K562 (cell line): ENCODE data around the gene RPL22. TPM values are rescaled to one million over a fixed set of nuclear protein-coding genes. Genes with fewer than 3 reads are reported as not detected.

ENCODE experiments used
- FOXP1 ChIP-seq: sonication (generic); formaldehyde crosslinking; IDR thresholded peaks from 2 replicates; pipeline ENCODE4 v1.8.0; 2022; ENCODE audit warnings: mild to moderate bottlenecking, missing genetic modification reagents
- GABPB1 ChIP-seq: sonication (generic); formaldehyde crosslinking; IDR thresholded peaks from 2 replicates; pipeline ENCODE4 v1.8.0; 2022; ENCODE audit warnings: mild to moderate bottlenecking, missing genetic modification reagents
- HMGXB4 ChIP-seq: sonication (generic); formaldehyde crosslinking; IDR thresholded peaks from 2 replicates; pipeline ENCODE4 v1.8.1; 2023; ENCODE audit warnings: mild to moderate bottlenecking, missing genetic modification reagents
- KLF1 ChIP-seq: fragments of 450-650 bp; IDR thresholded peaks from 2 replicates; pipeline ENCODE4 v1.6.1; 2016; ENCODE audit warnings: missing genetic modification characterization, missing compliant biosample characterization
- RB1 ChIP-seq: fragments of 450-650 bp; IDR thresholded peaks from 2 replicates; pipeline ENCODE4 v1.6.1; 2017; ENCODE audit warnings: low read depth, mild to moderate bottlenecking
- SIN3B ChIP-seq: fragments of 450-650 bp; IDR thresholded peaks from 2 replicates; pipeline ENCODE4 v1.6.1; 2017; ENCODE audit warnings: low read depth, mild to moderate bottlenecking, moderate library complexity
- TARDBP ChIP-seq: fragments of 450-650 bp; IDR thresholded peaks from 2 replicates; pipeline ENCODE4 v1.6.1; 2016
- TFAM ChIP-seq: fragments of 250-450 bp; sonication (Bioruptor Pico); conservative IDR thresholded peaks from 2 replicates; pipeline ENCODE4 v1.5.0; 2021; ENCODE audit warnings: mild to moderate bottlenecking, moderate library complexity
- U2AF1 ChIP-seq: fragments of 200-400 bp; formaldehyde crosslinking; optimal IDR thresholded peaks from 2 replicates; pipeline ENCODE3; 2017; ENCODE audit warnings: mild to moderate bottlenecking, low read depth, low read length, moderate library complexity
- YY1 ChIP-seq, 3 experiments: IDR thresholded peaks; 2 replicates each; pipeline ENCODE4 v1.6.1; 2011; ENCODE audit warnings: low read length in 2 of 3, mild to moderate bottlenecking in 2 of 3, moderate library complexity in 2 of 3, borderline replicate concordance in 1 of 3, control low read depth in 1 of 3, low read depth in 1 of 3; ENCODE audit not compliant: insufficient read depth in 3 of 3, insufficient replicate concordance in 2 of 3, control insufficient read depth in 1 of 3, insufficient read length in 1 of 3; ENCODE audit errors: extremely low read depth in 1 of 3
- polyA plus RNA-seq, 8 experiments: library from polyadenylated mRNA; depleted of rRNA in 4 of 8; stranded (reverse) in 5 of 8; unstranded in 3 of 8; fragments of >200 nt; fragmentation: Nextera tagmentation in 2 of 8; fragmentation: Illumina TruSeq in 1 of 8; extraction: Ambion mirVana in 2 of 8; extraction: Trizol in 1 of 8; gene quantifications; 2 replicates each; pipeline versions ENCODE4 v1.2.1 to v1.2.3, GENCODE V29; 2011 to 2014; ENCODE audit warnings: inconsistent platforms in 1 of 8, missing spikeins in 1 of 8
- total RNA-seq, 7 experiments: library from RNA; depleted of rRNA in 6 of 7; stranded (reverse); fragments of >200 nt in 6 of 7; fragmentation: Illumina TruSeq in 2 of 7; extraction: Trizol in 2 of 7; gene quantifications; 2 replicates each; pipeline versions ENCODE4 v1.2.1 to v1.2.3, GENCODE V29; 2011 to 2021; ENCODE audit warnings: low replicate concordance in 1 of 7
- TF ChIP-seq, protein P1 (sequence below): sonication (generic); formaldehyde crosslinking; IDR thresholded peaks from 2 replicates; pipeline ENCODE4 v1.8.1; 2023; ENCODE audit warnings: missing genetic modification reagents, mild to moderate bottlenecking, borderline replicate concordance
- TF ChIP-seq, protein P2 (sequence below): sonication (generic); formaldehyde crosslinking; IDR thresholded peaks from 2 replicates; pipeline ENCODE4 v1.8.0; 2022; ENCODE audit warnings: missing genetic modification reagents, mild to moderate bottlenecking, moderate library complexity, borderline replicate concordance
- TF ChIP-seq, protein P3 (sequence below): sonication (generic); formaldehyde crosslinking; IDR thresholded peaks from 2 replicates; pipeline ENCODE4 v1.8.0; 2022; ENCODE audit warnings: mild to moderate bottlenecking, missing genetic modification reagents

Gene RPL22
- total and polyA plus RNA-seq, 9 of the 15 experiments (the other 6 are each of a cell fraction or from before 2014, with no cell fraction given), result 467 to 1,165 (median 607) TPM

GRCh38 chr1:6208723-6209660, 9.6 kb upstream of the RPL22 start (continued):
- TF ChIP-seq FOXP1 (CRISPR knock-in tag) (peak; percentile 71; the same call in 1 of the 2 replicates), KLF1 (tag) (peak; percentile 41; the same call in 1 of the 2 replicates), RB1 (peak; percentile 82), HMGXB4 (CRISPR knock-in tag) (peak; percentile 81; the same call in 1 of the 2 replicates), SIN3B (0 out of 2 replicates have a peak, but pooled peaks have one; percentile 19), U2AF1 (peak; percentile 18), TARDBP (0 out of 2 replicates have a peak, but pooled peaks have one; percentile 19), GABPB1 (CRISPR knock-in tag) (0 out of 2 replicates have a peak, but pooled peaks have one; percentile 36), TFAM (CRISPR knock-in tag) (no peak), YY1 (IDR thresholded peaks at IDR 0.05; ENCODE audit: borderline replicate concordance in 1 of 3, control insufficient read depth in 1 of 3, extremely low read depth in 1 of 3, insufficient read depth in 3 of 3, insufficient read length in 1 of 3, insufficient replicate concordance in 2 of 3, low read depth in 1 of 3, low read length in 2 of 3) (peak; percentile 28 to 72 (median 37))
- TF ChIP-seq, protein P1, sequence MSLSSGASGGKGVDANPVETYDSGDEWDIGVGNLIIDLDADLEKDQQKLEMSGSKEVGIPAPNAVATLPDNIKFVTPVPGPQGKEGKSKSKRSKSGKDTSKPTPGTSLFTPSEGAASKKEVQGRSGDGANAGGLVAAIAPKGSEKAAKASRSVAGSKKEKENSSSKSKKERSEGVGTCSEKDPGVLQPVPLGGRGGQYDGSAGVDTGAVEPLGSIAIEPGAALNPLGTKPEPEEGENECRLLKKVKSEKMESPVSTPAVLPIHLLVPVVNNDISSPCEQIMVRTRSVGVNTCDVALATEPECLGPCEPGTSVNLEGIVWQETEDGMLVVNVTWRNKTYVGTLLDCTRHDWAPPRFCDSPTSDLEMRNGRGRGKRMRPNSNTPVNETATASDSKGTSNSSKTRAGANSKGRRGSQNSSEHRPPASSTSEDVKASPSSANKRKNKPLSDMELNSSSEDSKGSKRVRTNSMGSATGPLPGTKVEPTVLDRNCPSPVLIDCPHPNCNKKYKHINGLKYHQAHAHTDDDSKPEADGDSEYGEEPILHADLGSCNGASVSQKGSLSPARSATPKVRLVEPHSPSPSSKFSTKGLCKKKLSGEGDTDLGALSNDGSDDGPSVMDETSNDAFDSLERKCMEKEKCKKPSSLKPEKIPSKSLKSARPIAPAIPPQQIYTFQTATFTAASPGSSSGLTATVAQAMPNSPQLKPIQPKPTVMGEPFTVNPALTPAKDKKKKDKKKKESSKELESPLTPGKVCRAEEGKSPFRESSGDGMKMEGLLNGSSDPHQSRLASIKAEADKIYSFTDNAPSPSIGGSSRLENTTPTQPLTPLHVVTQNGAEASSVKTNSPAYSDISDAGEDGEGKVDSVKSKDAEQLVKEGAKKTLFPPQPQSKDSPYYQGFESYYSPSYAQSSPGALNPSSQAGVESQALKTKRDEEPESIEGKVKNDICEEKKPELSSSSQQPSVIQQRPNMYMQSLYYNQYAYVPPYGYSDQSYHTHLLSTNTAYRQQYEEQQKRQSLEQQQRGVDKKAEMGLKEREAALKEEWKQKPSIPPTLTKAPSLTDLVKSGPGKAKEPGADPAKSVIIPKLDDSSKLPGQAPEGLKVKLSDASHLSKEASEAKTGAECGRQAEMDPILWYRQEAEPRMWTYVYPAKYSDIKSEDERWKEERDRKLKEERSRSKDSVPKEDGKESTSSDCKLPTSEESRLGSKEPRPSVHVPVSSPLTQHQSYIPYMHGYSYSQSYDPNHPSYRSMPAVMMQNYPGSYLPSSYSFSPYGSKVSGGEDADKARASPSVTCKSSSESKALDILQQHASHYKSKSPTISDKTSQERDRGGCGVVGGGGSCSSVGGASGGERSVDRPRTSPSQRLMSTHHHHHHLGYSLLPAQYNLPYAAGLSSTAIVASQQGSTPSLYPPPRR (CRISPR knock-in tag), result 0 out of 2 replicates have a peak, but pooled peaks have one; percentile 18
- TF ChIP-seq, protein P2, sequence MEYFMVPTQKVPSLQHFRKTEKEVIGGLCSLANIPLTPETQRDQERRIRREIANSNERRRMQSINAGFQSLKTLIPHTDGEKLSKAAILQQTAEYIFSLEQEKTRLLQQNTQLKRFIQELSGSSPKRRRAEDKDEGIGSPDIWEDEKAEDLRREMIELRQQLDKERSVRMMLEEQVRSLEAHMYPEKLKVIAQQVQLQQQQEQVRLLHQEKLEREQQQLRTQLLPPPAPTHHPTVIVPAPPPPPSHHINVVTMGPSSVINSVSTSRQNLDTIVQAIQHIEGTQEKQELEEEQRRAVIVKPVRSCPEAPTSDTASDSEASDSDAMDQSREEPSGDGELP (CRISPR knock-in tag), result peak; percentile 41; the same call in 1 of the 2 replicates
- TF ChIP-seq, protein P3, sequence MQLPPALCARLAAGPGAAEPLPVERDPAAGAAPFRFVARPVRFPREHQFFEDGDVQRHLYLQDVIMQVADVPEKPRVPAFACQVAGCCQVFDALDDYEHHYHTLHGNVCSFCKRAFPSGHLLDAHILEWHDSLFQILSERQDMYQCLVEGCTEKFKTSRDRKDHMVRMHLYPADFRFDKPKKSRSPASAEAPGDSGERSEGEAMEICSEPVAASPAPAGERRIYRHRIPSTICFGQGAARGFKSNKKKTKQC, result peak; percentile 77; the same call in 1 of the 2 replicates
